Measurements from ENCODE around the gene TIMP2. TPM values are rescaled to one million over a fixed set of nuclear protein-coding genes. Genes with fewer than 3 reads are reported as not detected.

TIMP2 gene
- total and polyA plus RNA-seq, 2 of the 13 experiments (the other 11 are each of a cell fraction or from before 2014, with no cell fraction given), result 3.8 to 8.5 TPM

GRCh38 chr17:78925662-78926555, 722 bp upstream of the TIMP2 start (continued):
- no peak for TF ChIP-seq RERE (CRISPR knock-in tag; IDR thresholded peaks at IDR 0.05; ENCODE audit: low read depth)
- TF ChIP-seq, protein P1, sequence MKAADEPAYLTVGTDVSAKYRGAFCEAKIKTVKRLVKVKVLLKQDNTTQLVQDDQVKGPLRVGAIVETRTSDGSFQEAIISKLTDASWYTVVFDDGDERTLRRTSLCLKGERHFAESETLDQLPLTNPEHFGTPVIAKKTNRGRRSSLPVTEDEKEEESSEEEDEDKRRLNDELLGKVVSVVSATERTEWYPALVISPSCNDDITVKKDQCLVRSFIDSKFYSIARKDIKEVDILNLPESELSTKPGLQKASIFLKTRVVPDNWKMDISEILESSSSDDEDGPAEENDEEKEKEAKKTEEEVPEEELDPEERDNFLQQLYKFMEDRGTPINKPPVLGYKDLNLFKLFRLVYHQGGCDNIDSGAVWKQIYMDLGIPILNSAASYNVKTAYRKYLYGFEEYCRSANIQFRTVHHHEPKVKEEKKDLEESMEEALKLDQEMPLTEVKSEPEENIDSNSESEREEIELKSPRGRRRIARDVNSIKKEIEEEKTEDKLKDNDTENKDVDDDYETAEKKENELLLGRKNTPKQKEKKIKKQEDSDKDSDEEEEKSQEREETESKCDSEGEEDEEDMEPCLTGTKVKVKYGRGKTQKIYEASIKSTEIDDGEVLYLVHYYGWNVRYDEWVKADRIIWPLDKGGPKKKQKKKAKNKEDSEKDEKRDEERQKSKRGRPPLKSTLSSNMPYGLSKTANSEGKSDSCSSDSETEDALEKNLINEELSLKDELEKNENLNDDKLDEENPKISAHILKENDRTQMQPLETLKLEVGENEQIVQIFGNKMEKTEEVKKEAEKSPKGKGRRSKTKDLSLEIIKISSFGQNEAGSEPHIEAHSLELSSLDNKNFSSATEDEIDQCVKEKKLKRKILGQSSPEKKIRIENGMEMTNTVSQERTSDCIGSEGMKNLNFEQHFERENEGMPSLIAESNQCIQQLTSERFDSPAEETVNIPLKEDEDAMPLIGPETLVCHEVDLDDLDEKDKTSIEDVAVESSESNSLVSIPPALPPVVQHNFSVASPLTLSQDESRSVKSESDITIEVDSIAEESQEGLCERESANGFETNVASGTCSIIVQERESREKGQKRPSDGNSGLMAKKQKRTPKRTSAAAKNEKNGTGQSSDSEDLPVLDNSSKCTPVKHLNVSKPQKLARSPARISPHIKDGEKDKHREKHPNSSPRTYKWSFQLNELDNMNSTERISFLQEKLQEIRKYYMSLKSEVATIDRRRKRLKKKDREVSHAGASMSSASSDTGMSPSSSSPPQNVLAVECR (CRISPR knock-in tag; IDR thresholded peaks at IDR 0.05; ENCODE audit: borderline replicate concordance), result peak; percentile 36; the same call in 1 of the 2 replicates
- no peak for TF ChIP-seq TSC22D2 (CRISPR knock-in tag; IDR thresholded peaks at IDR 0.05; ENCODE audit: borderline replicate concordance)
- peak; percentile 59; the same call in 1 of the 2 replicates for TF ChIP-seq FOXO1 (CRISPR knock-in tag; IDR thresholded peaks at IDR 0.05)
- TF ChIP-seq TRIM24 (CRISPR knock-in tag; IDR thresholded peaks at IDR 0.05), result no peak
- TF ChIP-seq TAF15 (IDR thresholded peaks at IDR 0.05; ENCODE audit: low read depth, low read length, poor library complexity, severe bottlenecking), result no peak
- TF ChIP-seq RBFOX2 (IDR thresholded peaks at IDR 0.05; ENCODE audit: low read depth, low read length), result no peak
- TF ChIP-seq ZNF207 (IDR thresholded peaks at IDR 0.05; ENCODE audit: borderline replicate concordance), result no peak
- no peak for TF ChIP-seq GLI4 (CRISPR knock-in tag; IDR thresholded peaks at IDR 0.05; ENCODE audit: borderline replicate concordance)
- no peak for TF ChIP-seq ARHGAP35 (CRISPR knock-in tag; IDR thresholded peaks at IDR 0.05; ENCODE audit: borderline replicate concordance)
- TF ChIP-seq EED (CRISPR knock-in tag; IDR thresholded peaks at IDR 0.05), result no peak
- no peak for TF ChIP-seq ATF7-NPFF (CRISPR knock-in tag; IDR thresholded peaks at IDR 0.05; ENCODE audit: low read depth)
- TF ChIP-seq, protein P2, sequence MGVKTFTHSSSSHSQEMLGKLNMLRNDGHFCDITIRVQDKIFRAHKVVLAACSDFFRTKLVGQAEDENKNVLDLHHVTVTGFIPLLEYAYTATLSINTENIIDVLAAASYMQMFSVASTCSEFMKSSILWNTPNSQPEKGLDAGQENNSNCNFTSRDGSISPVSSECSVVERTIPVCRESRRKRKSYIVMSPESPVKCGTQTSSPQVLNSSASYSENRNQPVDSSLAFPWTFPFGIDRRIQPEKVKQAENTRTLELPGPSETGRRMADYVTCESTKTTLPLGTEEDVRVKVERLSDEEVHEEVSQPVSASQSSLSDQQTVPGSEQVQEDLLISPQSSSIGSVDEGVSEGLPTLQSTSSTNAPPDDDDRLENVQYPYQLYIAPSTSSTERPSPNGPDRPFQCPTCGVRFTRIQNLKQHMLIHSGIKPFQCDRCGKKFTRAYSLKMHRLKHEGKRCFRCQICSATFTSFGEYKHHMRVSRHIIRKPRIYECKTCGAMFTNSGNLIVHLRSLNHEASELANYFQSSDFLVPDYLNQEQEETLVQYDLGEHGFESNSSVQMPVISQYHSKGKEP (CRISPR knock-in tag; IDR thresholded peaks at IDR 0.05), result no peak
- no peak for TF ChIP-seq HMG20A (CRISPR knock-in tag; IDR thresholded peaks at IDR 0.05; ENCODE audit: borderline replicate concordance)
- TF ChIP-seq BRCA1 (CRISPR knock-in tag; IDR thresholded peaks at IDR 0.05), result no peak
- TF ChIP-seq BATF2 (CRISPR knock-in tag; IDR thresholded peaks at IDR 0.05), result no peak
